ENCODE measurements around the gene PRRT1.
"Not testable (repeated sequence)": the region's sequence is repeated elsewhere in the genome, so short reads cannot be mapped to it uniquely, and the experiment has no call there.

Gene PRRT1

DNA sequence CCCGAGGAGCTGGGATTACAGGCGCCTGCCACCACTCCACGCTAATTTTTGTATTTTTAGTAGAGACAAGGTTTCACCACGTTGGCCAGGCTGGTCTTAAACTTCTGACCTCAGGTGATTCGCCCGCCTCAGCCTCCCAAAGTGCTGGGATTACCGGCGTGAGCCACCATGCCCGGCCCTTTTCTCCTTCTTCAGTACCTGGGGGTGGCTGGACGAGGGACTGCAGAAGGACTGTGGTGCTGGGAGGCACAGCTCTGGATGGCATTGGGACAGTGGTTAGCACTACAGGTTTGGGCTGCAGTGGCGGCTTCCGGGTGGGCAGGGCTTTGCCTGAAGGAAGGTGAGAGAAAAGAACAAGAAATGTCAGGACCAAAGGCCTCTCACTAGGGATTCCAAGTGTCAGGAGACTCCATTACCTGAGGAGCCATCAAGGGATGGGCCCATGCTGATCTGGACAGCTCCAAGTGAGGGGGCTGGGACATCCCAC lies 31.1 kb downstream of the PRRT1 start:
- no peak for DNase-seq (ENCODE audit: low spot score)

DNA sequence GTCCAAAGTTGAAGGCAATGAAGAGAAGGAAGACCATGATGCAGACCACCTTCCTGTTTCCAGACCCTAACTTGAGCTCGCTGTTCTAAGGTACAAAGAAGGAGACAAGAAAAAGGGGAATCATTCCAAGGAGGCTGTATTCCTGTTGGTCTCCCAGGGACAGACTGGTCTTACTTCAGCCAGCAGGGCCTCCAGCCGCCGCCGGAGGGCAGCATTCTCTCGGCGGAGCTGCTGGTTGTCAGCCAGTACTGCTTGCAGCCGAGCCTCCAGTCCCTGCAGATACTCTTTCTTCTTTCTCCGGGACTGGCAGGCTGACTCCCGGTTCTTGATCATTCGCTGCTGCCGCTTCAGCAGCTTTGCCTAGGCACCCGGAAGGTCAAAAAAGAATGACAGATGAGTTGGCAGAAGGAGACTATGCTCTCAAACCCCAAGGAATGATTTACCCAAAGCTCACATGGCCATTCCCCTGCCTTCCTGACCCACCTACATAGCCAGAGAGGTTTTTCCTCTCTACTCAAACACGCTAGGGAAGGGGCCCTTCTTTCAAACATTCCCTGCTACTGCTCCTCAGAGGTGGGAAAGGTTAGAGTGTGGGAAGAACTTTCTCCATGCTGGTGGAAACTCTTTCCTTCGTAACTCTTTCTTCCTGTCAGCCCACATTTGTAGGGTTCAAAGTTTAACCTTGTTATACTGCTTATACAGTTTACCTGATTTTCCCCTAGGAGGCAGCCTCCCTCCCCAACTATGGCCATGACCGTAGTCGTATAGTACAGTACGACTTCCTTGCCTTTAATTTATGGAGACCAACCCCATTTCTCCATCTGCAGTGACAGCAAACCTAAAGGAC lies 32.7 kb downstream of the PRRT1 start:
- DNase-seq (ENCODE audit: low spot score): peak; percentile 90

DNA sequence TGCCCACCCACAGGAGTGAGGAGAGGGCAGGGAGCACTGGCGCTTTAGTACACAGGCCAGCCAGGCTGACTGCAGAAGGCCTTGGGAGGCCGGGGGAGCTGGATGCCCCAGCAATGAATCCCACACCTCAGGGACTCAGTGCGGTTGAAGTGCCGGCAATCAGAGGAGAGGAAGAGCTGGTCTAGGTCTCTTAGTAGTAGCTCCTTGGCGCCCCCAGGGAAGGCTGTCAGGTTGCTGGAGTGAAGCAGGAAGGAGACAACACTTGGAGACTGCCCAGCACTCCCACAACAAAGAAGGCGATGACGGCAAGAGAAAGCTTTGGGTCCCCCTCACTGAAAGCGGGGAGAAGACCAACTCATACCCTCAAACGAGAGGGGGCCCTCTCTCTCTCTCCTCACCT lies 34.3 kb downstream of the PRRT1 start:
- no peak for DNase-seq (ENCODE audit: low spot score)

DNA sequence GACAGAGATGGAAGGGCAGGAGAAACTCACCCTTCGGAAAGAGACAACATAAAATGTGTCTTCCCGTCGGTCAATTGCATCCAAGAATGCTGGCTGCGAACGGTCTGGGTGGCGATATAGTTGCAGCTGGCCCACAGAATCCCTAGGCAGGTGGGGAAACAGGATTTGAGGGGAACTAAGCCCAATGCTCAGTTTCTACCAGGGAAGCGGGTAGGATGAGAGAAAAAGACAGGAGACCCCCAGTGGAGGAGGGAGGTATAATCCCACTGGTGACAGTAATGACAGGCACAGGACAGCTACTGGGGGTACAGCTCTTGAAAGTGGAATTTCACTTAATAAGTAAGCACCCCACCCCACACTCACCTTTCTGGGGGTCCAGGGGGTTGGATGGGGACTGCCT lies 35.1 kb downstream of the PRRT1 start:
- no peak for DNase-seq (ENCODE audit: low spot score)

DNA sequence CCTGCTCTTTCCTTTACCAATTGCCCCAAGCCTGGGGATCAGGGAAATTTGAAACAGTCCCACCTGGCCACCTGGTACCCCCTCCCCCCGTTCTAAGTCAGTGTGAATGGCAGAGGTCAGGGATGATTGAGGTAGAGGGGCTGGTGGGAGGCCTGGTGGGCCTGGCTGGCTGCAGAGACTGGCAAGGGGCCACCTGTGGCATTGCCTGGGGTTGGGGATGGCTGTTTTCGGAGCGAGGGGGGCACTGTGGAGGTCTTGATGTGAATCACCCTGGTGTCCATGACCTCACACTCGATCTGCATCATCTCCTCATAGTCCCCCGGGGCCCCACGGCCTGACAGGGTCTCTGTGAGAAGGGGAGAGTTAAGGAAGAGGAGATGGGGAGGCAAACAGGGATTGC lies 36.1 kb downstream of the PRRT1 start:
- DNase-seq (ENCODE audit: low spot score): no peak

DNA sequence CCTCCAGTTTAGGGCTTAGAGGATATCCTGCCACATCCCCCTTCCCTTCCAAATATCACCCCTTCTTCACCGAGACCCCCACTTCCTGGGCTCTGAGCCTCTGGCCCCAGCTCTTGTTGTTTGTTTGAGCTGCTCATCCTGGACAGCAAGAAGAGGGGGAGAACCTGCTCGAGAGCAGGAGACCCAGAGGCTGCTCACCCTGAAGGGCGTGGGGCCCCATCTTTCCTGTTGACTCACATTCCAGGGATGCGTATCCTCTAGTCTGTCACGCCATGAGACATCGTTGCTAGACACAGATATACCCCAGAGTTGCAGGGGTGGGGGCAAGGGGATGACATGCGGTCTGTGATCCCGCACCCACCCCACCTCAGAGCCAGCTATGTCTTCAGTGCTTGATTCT lies 36.9 kb downstream of the PRRT1 start:
- peak; percentile 83 for DNase-seq (ENCODE audit: low spot score)

DNA sequence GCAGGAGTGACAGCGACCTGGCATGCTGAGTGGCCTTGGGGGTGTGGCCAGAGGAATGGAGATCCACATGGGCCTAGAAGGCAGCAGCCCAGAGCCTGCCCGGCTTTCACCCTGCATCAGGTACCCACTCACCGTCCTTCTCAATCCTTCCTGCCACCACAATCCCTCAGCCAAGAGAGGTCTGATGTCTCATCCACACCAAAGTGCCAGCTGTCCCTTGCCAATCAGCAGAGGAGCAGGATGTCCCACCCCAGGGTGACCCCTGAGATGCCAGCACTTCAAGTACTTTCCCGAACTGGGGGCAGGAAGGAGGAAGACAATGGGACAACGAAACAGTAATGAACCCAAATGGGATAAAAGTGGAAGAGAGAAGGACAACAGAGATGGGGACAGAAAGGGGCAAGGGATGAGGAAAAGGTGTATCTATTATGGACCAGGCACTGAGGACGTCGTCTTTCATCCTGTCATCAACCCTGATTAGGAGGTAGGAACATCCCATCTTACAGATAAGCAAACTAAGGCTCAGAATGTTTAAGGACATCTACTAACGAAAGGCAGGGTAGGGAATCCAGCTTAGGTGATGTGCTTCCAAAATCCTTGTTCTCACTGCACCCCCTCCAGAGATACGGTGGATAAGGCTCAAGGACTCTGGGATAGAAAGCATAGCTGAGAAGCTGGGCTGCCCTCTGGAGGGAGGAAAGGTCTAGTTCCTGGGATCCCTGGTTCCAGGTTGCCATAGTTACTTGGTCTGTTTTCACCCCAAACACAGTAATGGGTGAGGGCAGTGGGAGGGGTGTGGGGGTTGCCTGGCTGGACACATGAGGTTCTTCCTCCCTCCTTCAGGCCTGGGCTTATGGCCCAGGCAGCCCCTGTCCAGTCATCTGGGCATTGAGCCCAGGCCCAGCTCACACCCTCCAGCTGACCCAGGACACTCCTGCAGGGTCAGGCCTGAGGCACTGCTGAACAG lies 38.1 kb downstream of the PRRT1 start:
- peak; percentile 95 for DNase-seq (ENCODE audit: low spot score)

DNA sequence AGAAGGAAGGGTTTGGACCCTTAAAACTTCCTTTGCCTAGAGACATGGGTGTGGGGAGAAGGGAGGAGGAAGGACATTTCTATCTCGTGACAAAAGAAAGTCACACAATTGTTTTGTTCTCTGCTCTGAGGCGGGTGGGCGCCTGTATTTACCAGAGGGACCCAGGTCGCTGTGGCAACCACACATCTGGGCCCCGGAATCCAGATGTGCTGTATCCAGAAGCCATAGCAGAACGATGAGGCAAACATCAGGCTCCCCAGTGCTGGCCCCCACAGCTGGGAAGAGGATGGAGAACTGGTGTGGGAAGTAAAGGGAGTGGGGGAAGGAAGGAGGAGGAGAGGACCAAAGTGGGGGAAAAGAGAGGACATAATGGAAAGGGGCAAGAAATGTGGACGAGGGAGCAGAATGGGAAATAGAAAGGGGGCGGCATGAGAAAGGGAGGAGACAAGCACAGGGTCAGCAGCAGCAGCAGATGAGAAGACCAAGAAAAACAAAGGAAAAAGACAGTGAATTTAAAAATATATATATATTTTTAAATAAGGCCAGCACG lies 39.2 kb downstream of the PRRT1 start:
- no peak for DNase-seq (ENCODE audit: low spot score)

DNA sequence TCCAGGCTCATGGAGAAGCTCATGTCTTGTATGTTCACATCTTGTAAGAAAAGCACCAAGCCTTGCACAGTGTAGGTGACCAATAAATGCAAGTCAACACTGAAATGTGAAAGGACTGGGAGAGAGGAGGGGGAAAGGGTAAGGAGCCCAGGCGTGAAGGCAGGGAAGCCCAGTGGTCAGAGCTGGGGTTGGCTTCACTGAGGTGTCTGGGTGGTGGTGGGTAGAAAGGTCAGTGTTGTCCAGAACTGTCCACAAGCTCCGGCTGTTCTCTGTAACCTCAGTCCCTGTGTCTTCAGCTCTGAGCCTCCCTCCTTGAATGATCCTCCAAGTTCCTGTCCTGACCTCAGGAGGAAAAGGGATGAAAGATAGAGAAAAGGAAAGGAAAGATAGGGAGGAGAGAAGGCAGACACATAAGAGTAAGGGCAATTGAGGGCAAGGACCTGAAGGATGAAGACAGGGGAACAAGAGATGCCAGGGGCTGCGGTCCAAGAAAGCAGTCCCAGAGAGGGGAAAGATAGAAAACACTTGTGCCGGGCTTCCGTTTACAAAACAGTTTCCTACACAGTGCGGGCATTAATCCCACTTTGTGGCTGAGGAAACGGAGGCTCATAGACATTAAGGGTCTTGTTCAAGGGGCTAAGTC lies 40.2 kb downstream of the PRRT1 start:
- DNase-seq (ENCODE audit: low spot score): no peak

DNA sequence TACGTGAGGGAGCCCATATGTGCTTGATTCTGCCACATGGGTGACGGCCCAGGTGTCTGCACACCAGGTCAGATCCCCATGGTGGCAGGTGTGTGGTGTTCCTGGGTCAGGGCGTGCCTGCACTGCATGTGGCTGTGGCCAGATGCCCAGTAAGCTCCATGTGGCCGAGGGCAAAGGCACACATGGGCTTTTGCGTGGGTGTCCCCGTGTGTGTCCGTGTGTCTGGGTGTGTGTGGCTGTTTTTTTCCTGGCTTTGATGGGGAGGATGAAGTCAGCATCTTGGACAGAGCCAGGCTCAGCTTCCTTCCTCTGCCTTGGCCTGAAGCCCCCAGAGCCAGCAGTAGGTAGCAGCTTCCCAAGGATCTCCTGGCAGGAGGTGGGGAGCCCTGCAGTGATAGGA lies 41.1 kb downstream of the PRRT1 start:
- DNase-seq (ENCODE audit: low spot score): no peak

DNA sequence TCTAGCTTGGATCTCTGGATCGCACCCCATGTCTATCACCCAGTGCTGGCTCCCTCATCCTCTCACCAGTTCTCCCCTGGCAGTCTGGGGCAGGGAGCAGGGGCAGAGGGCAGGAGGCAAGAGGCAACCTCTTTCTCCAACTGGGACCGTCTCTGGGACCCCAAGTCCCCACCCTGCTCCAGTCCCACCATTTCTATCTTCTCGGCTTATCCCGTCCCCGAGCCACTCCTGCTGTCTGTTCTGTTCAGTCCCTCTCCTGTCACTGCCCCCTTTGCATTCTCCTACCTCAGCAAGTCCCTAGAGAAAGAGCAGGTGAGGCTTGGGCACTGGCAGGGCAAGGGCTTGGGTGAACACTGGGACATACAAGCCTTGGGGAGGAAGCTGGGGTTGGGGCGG lies 42.0 kb downstream of the PRRT1 start:
- no peak for DNase-seq (ENCODE audit: low spot score)

DNA sequence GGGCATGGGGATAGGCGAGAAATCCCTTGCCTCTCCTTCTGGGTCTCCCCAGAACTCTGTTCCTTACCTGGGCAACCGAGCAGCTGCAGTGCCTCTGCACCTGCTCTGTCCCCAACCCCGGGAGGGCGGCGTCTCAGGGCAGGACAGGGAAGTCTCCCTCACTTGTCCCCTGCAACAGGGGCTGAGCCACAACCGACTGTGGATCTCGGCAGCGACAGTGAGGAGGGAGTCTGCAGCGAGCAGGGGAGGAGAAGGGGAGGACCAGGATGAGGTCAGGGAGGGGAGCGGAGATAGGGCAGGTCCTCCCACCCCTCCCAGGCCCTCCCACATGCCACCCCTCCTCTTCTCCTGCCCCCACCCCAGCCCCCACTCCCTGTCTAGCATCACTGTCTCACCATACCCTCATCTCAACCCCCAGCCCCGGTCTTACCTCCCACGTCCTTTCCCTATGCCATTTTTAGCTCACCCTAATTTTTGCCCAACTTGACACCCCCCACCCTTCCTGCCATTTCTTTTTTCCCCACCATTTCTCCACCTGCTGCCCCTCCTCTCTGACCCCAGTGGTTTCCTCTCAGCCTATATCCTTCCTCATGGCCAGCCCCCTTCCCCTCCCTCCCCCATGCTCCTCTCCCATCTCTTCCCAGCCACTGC lies 42.5 kb downstream of the PRRT1 start, which contains the start of gene TNXB:
TNXB (minus strand) TSS at position 225 of the 651 bp plus-strand sequence. CDS start 11,140 bp downstream, outside the sequence.
- DNase-seq (ENCODE audit: low spot score): no peak

DNA sequence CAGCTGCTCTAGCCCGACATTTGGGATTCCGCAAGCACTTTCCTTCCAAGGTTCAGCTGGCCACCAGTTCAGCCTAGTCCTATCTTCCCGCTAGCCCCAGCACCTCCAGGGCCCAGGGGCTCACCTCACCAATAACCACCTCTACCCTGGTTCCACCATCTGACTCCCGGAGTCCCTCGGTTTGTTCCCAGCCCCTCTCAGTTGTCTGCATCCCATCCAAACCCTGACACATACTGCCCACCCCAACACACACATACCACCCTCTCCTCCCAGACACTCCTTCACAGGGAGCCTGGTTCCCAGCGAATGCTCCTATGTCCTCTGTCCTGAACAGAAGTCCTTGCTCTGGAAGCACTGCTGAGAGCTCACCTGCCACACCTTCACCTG lies 43.0 kb downstream of the PRRT1 start:
- no peak for DNase-seq (ENCODE audit: low spot score)

DNA sequence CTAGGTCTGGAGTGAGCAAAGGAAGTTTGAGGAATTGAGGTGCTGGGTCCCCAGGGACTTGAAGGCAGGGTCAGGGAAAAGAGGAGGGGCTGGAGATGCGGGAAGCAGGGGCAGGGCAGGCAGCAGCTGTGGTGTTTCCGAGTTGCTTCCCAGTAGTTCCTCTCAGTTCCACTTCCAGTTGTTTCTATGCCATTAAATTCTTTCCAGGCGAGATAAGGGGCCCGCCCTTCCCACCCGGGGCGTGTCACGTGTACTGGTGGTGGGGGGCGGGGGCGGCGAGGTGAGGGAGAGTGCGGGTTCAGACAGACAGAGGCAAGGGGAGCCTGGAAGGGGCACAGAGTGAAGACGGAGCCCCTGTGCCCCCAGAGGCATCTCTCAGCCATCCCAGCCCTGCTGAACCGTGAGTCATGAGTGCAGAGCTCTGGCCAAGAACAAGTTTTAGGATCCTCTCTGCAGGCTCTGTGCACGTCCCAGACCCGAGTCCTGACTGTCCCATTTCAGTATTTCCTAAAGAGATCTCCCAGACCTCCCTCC lies 43.6 kb downstream of the PRRT1 start:
- DNase-seq (ENCODE audit: low spot score): peak; percentile 82

DNA sequence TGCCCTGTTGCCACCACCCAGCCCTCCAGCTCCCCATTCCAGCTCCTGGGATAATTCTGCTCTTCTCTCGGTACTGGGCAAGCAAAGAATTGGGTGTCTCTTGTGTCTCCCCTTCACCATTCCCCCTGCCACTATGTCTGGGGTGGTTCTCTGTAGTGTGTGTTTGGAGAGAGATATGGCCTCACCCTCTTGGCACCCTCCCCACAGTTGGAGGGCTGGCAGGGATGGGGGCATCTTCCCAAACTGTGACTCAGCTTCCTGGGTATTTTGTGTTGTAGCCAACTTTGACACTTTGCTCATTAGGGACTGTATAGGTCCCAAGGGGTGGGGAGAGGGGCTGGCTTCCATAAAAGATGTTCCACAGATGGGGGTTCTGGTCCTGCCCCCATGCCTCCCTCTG lies 44.3 kb downstream of the PRRT1 start:
- DNase-seq (ENCODE audit: low spot score): no peak

DNA sequence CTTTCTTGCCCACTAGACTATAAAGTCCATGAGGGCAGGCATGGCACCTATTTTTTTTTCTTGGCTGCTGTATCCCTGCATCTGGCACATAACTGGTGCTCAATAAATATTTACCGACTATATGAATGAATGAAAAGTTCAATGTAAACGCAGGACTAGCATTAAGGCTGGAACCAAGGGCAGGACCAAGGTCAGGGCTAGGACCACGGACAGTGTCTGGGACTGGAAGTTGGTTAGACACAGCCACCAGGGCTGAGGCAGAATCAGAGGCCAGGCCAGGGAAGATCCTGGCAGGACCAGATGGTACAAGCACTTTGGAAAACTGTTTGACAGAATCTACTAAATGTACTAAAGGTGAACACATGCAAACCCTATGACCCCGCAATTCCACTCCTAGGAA lies 46.3 kb downstream of the PRRT1 start:
- DNase-seq (ENCODE audit: low spot score): no peak

DNA sequence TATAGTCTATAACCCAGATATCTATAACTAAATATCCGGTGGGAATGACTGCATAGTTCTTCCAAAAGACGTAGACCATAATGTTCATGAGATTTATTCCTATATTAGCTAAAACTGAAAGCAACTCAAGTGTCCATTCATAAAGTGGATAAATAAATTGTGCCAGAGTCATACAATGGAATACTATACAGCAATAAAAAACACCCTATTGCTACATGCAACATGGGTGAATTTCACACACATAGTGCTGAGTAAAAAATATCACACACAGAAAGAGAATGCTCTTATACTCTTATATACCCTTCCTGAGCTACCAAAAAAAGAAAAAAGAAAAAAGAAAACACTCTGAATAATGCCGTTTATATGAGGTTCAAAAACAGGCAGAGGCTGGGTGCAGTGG lies 49.5 kb downstream of the PRRT1 start:
- no peak for DNase-seq (ENCODE audit: low spot score)

DNA sequence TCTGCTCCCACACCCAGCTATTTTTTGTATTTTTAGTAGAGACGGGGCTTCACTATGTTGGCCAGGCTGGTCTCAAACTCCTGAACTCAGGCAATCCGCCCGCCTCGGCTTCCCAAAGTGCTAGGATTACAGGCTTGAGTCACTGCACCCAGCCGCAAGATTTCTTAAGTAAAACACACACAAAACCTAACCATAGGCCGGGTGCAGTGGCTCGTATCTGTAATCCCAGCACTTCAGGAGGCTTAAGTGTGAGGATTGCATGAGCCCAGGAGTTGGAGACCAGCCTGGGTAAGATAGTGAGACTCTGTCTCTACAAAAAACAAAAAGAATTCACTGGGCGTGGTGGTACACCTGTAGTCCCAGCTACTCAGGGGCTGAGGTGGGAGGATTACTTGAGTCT lies 51.5 kb downstream of the PRRT1 start:
- not testable (repeated sequence) for DNase-seq (ENCODE audit: low spot score)

All from hepatic stellate cell (primary cell).